HG03039 (cell line): ENCODE data around the gene MAPK7.

ENCODE experiments used
- ATAC-seq: cut with Tn5 transposase; IDR thresholded peaks from one replicate; pipeline ENCODE4 v1.9.1; 2021; ENCODE audit warnings: mild to moderate bottlenecking, moderate library complexity; ENCODE audit not compliant: unreplicated experiment

MAPK7 gene

DNA sequence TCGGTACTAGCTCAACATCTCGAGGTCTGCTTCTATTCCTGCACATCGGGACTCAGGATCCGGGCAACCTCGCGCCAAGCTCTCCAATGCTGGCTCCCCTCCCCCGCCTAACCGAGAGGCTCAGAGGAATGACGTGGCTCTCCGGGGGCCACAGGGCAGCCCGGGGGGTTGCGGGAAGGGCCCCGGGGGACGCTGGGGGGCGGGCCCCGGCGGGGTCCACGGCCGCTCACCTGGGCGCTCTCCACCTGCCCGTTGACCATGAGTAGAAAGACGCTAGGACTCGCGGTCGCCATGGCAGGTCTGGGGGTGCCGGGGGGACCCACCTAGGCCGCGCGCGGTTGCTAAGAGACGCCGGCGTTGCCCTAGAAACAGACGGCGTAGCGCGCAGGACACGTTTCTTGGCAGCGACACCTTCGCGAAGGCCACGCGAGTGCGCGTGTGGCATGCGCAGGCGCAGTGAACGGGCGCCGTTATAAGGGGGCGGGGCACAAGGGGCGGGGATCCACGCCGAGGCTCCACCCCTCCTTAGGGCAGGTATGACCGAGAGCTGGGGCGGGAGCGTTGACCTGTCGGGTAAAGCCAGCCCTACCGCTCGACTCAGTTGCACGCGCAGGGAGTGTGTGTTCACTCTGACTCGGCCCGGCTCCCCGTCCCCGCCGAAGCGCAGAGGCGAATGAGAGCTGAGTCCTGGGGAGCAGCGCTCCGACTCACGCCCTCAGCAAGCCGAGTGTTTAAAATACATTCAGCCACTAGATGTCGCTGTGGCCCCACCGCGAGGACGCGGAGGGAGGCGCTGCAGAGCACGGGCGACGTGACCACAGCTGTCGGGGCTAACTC lies 15.8 kb upstream of the MAPK7 start, which contains the start of gene B9D1:
TSS of gene B9D1 (minus strand) at position 447 of the 837 bp plus-strand sequence. CDS start at position 293, 154 bp downstream.
- ATAC-seq = peak; percentile 78

DNA sequence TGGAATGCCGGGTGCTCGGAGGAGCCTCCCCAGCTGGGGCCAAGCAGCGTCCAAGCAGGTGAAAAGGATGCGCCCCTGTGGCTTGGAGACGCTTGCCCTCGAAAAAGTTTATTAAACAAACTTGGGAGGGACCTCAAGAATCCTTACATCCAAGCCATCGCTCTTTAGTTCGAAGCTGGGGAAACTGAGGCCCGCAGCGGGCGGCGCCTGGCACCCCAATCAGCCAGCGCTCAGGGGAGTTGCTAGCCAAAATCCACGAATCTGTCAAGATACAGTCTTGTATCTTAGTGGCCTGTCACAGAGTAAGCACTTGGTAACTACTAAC lies 15.2 kb upstream of the MAPK7 start:
- ATAC-seq = no peak

DNA sequence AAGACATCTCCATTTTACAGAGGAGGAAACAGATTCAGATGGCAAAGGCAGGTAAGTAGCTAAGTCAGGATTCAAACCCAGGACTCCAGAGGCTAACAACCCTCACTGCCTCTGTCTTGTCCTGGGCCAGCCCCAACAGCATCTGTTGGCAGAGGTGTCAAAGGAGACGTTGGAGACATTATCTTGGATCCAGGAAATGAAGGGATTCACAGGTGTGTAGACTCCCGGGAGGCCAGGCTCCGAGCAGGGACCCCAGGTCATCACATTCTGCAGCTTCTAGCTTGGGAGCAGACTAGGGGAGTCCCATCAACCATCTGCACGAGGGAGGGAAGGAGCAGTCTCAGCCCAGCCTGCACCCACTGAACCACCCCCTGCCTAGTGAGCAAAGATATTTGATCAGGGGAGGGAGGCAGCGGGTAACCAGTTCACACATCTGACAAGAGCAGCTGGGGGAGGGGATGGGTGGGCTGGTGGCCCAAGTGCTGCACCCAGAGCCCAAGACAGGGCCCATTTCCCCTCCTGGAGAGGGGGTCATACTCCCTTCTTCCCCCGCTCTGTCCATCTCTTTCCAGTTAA lies 14.8 kb upstream of the MAPK7 start:
- no peak for ATAC-seq

DNA sequence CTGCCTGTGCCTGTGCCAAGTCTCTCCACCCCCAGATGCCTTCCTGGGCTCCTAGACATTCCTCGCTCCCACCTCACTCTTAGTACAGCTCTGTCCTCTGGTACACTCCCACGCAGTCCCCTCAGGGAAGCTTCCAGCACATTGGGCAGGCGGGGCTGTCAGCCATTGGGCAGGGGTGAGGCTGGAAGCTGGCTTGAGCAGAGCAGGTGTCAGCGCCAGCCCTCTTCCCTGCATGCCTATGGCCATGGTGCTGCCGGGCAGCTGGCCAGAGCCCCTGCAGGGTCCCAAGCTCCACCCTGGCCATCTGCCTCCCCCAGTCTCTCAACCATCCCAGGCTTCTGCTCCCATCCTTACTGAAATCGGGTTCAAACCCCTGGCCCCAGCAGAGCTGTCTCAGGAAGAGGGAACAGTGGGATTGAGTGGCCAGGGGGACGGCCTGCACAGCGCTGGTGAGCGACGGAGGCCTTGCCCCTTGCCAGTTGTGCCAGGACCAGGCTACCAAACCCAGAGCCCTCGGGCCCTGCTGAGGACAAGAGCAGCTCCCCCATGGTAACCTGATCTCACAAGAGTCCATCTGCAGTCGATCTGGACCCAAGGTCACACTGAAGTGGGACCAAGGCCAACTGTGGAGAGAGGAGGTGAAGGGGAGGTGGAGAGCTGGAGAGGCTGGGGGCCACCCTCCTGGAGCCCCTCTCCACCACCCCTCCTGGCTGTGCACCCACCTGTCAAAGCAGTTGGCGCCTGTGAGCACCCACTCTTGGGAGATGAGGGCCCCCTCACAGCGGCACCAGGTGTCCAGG lies 13.4 kb upstream of the MAPK7 start:
- no peak for ATAC-seq

DNA sequence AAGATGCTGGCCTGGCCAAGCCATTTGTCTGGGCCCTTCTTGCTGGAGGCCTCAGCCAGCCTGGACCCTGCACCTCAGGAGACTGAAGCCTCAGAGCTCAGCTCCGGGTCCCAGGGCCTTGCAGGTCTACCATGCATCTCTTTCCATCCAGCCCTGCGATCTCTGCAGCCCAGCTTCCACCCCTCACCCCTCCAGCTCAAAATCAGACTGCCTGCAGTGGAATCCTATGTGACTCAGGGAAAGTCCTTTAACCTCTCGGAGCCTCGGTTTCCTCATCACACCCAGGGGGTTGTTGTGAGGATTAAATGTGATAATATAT lies 12.8 kb upstream of the MAPK7 start:
- no peak for ATAC-seq

DNA sequence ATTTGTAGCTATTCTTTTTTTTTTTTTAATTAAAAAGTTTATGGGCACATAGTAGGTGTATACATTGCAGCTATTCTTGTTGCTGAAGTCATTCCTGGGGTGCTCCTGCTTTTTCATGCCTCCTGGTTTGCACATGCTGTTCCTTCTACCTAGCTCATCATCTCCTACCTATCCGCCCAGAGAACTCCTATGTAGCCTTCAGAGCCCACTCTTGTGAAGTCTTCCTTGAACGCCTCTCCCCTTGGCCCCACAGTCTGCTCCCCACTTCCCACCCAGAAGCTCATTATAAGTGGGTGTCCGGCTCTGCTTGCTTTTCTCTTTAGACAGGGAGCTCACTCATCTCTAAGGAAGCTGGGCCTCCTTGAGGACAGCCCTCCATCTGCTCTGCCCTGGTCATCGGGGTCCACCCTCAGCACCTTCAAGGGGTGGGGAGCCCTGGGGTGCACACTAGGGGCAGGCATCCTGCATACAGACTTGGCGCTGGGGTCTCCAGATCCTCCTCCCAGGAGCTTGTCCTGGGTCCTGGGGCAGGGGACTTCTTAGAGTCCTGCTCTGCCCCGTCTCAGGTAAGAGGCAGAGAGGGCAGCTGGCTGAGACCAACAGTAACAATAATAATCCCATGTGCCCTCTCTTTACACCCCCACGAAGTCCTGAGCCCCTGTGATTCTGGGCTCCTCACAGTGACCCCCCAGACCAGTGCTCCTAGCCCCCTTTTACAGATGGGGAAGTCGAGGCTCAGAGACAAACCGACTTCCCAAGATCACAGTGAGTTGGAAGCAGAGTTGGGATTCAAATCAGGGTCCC lies 12.3 kb upstream of the MAPK7 start:
- no peak for ATAC-seq

DNA sequence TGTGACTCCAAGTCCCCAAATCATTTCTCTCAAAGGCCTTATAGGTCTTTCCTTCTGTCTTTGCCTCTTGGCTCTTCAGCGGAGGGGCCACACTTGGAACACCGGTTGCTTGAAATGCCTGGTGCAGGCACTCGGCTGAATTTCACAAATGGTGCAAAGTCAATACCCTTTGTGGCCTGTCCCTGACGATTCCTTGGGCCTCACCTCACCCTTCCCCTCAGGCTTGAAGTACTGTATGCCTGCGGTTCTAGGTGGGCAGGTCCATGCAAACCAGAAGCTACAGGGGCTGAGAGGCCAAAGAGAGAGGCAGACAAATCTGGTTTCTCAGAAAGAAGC lies 11.7 kb upstream of the MAPK7 start:
- ATAC-seq = no peak

DNA sequence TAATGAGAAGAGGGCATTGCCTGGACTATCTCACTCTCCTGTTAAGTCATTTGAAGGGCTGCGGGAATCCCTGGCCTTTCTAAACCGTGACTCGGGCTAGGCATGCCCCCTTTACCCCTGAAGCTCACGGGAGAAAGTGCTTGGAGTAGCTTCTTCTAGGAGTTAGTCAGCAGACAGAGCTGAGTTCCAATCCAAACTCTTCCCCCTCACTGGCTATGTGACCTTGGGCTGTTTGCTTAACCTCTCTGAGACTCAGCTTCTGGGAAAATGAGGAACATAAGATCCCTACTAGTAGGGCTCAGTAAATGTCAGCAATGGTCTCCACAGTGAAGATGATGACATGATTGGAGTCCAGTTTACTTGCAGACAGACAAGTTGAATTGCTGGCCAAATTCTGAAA lies 10.1 kb upstream of the MAPK7 start:
- ATAC-seq = no peak

DNA sequence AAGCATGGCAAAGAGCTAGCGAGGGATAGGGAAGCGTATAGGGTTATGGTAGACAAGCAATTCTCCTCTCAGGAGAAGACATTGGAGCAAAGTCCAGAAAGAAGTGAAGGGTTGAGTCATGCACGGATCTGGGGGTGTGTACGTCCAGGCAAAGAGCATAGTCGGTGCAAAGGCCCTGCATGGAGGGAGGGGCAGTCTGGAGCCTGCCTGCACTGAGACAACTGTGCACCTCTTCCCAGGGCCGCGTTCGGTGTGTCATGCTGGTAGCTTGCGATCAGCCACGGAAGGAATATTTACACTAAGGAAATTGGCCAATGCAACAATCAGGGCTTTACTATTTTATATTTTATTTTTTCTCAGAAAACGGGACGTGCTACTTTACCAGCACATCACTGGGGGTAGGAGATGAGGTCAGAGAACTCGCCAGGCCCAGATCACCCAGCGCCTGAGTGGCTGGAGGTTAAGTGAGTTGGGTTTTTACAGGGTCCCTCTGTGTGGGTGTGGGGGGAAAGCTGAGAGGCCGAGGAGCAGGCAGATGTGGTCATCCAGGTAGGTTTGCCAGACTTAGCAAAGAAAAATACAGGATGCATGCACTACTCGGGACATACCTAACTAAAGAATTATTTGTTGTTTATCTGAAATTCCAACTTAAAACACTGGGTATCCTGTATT lies 9.1 kb upstream of the MAPK7 start:
- no peak for ATAC-seq

DNA sequence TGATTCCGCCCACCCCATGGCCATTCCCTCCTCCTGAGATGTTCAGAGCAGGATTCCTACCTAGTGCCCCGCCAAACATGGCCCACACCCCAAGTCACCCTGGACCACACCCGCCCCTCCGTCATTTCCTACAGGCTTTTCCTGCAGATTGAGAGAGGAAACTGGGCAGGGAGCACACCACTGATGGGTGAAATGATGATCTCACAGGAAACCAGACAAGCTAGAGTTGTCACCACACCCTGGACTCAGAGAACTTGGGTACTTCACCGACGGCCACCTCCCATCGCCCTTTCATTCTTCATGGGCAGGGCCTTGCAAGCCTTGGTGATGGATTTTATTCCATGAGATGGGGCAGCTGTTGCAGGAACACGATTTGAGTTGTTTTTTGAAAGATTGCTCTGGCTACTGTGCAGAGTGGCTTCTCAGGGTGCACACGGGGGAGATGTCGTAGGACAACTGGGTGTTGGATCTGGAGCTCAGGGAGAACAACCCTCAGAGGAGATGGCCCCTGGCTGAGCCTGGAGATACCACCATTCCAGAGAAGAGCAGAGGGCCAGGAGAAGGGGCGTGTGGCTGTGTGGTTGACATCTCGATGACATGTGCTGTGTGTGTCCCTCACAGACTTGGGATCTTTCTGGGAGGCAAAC lies 8.3 kb upstream of the MAPK7 start:
- no peak for ATAC-seq

DNA sequence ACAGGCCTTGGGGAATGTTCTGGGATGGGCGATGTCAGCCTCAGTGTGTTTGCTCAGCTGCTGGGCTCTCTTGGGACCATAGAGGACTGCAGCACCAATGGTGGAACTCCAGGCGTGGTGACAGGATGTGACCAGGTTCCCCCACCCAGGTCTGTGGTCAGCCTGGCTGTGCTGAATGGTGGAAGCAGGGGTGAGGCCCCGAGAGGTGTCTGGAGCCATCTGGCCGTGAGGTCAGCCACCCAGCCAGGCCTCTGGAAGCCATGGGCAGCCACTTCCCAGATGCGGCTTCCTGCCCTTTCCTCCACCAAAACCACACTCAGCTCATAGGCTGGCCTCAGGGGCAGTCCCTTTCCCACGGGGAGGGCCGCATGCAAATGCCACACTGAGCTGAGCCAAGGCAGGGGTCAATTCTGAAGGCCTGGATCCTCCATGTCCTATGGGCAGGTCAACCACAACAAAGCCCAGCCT lies 7.8 kb upstream of the MAPK7 start:
- ATAC-seq = no peak

DNA sequence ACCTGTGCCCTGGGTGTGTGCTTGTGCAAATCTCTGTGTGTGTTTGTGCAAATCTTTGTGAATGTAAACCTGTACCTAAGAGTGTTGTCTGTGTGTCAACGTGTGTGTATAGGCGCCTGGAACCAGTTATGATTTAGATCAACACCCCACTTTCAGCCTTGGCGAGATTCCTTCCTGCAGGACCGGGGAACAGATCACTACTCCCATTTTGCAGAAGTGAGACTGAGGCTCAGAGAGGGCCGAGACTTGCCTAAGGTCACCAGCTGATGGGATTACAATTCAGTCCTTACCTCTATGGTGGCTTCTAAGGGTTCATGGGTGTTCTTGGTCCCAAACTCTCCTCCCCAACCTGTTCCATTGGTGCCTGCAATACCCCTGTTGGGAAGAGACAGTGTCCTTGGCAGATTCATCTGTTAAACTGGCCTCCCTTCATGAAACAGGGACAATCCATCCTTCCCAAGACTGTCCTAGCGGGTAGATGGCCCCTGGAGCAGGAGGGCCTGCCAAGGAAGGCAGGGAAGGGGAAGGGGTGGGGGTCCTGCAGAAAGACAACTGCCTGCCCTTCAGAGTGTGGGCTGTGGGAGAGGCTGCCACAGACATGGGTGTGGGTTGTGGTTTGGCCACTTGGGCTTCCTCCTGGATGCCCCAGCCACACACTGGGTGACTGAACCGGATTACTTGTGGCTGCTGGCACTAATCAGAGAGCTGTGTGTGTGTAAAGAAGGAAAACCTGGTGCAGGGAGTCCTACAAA lies 6.9 kb upstream of the MAPK7 start:
- no peak for ATAC-seq

DNA sequence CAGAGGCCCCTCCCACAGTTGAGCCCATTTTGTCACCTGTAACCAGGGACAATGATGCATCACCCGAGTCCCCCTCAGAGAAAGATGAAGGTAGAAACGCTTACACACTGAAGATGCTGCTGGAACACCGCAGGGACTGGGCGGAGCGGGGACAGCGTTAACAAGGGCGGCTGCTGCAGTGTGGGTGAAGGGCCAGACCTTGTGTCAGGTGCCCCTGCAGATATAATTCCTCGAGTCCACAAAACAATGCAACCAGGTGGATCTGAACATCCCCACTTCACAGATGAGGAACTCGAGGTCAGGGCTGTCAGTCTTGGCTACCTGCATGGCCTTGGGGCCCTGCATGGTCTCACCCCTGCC lies 6.3 kb upstream of the MAPK7 start:
- ATAC-seq = no peak

DNA sequence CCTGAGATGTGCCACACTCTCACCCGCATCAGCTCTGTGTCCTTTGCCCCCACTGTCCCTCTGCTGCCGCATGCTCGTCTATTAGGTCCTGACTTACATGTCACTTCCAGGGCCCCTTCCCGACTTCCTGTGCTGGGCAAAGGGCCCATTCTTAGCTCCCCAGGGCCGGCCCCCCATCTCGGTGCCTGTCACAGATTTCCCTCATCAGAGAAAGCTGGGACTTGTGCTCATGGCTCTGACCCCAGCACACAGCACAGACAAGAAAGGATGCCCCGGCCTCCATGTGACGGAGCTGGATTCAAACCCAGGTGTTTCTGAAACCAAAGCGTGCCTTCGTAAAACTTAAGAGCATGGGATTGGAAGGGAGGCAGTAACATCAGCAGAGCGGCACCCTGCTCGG lies 5.9 kb upstream of the MAPK7 start:
- no peak for ATAC-seq

DNA sequence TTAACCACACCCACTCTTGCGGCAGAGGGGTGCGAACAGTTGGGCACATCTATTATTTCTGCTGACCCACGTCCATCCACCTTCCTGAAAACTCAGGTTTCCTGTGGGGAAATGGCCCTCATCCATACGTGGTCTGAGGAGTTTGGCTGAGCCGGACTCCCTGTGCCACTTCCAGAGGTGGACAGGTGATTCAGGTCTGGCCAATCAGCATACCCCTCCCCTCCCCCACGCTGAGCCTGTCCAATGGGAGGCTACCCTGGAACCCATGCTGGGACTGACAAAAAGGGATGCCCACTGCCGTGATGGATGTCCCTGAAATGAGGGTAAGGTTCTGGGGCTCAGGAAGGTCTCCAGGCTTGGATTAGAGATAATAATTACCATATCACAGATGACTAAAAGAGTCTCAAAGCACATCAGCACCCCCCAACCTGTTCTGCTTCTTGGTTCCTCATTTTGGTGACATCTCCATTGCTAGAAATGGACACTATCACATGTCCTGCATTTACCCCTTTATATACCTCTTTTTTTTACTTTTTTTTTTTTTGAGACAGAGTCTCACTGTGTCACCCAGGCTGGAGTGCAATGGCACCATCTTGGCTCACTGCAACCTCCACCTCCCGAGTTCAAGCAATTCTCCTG lies 5.3 kb upstream of the MAPK7 start:
- no peak for ATAC-seq

DNA sequence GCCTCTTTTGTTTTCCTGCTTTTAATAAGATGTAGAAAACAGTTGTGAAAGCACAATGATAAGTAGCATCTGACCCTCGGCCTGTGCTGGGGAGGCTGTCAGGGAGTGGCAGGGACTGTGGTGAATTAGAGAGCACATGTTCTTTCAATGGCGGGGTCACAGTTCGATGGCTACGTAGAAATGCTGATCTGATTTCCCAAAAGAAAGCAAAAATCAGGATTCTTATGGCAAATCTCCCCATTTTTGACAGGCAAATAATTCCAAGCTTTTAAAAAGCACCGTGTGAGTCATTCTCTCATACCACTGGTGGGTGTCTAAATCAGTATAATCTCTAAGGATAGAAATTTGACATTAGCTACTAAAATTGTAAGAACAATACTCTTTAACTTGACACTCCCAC lies 4.2 kb upstream of the MAPK7 start:
- no peak for ATAC-seq

DNA sequence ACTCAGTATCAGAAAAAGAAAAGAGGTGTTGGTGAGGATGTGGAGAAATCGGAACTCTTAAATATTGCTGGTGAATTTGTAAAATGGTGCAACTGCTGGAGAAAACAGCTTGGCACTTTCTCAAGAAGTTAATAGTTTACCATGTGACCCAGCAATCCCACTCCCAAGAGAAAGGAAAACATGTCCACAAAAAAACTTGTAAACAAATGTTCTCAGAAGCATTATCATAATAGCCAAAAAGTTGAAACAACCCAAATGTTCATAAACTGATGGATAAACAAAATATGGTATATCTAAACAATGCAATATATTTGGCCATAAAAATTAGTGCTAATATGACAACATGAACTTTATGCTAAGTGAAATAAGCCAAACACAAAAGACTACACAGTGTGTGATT lies 2.6 kb upstream of the MAPK7 start:
- no peak for ATAC-seq

DNA sequence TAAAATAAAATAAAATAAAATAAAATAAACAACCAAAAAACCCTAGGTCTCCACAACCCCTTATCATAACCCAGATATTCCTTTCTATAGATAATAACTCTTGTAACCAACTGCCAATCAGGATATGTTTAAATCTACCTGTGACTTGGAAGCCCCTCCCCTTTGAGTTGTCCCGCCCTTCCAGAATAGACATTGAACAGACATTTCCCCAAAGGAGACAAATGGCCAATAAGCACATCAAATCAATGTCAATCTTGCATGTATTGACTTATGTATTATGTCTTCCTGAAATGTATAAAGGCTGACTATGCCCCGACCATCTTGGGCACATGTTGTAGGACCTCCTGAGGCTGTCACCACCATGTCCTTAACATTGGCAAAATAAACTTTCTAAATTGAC lies 1.5 kb upstream of the MAPK7 start:
- ATAC-seq = no peak
